Glomerular visceral epithelial cell (primary cell): ENCODE data around the gene F3.

Experiments used
- DNase-seq: peaks from one replicate; pipeline ENCODE4 v3.0.0-alpha.2; 2016; ENCODE audit errors: extremely low spot score

F3 gene

GRCh38 chr1:94552071-94552586 is 10.6 kb upstream of the F3 start:
- no peak for DNase-seq

GRCh38 chr1:94551449-94551848 is 9.9 kb upstream of the F3 start:
- DNase-seq: no peak

GRCh38 chr1:94550800-94551241 is 9.3 kb upstream of the F3 start:
- no peak for DNase-seq

- DNase-seq: no peak
Measured at GRCh38 chr1:94550396-94550795, 8.8 kb upstream of the F3 start.

- DNase-seq: no peak
Measured at GRCh38 chr1:94549706-94550105, 8.1 kb upstream of the F3 start.

GRCh38 chr1:94544706-94545490 is 3.3 kb upstream of the F3 start:
- DNase-seq: no peak

- no peak for DNase-seq
Measured at GRCh38 chr1:94543893-94544635, 2.5 kb upstream of the F3 start.

GRCh38 chr1:94543001-94543400 is 1.4 kb upstream of the F3 start:
- peak; percentile 53 for DNase-seq

- peak; percentile 56 for DNase-seq
Measured at GRCh38 chr1:94542088-94542870, 720 bp upstream of the F3 start.

- peak; percentile 17 for DNase-seq
Measured at GRCh38 chr1:94540440-94541245, 916 bp downstream of the F3 start.

- peak; percentile 59 for DNase-seq
Measured at GRCh38 chr1:94539496-94539895, 2.1 kb downstream of the F3 start.

GRCh38 chr1:94538243-94538827 is 3.2 kb downstream of the F3 start:
- DNase-seq: no peak

- DNase-seq: no peak
Measured at GRCh38 chr1:94537254-94537653, 4.3 kb downstream of the F3 start.

- DNase-seq: no peak
Measured at GRCh38 chr1:94535879-94536278, 5.7 kb downstream of the F3 start.

- no peak for DNase-seq
Measured at GRCh38 chr1:94535095-94535494, 6.5 kb downstream of the F3 start.

GRCh38 chr1:94532077-94532476 is 9.5 kb downstream of the F3 start:
- DNase-seq: no peak

- no peak for DNase-seq
Measured at GRCh38 chr1:94531664-94532063, 9.9 kb downstream of the F3 start.

GRCh38 chr1:94530373-94530878 is 11.1 kb downstream of the F3 start:
- DNase-seq: peak; percentile 22

GRCh38 chr1:94529416-94529815 is 12.1 kb downstream of the F3 start:
- DNase-seq: no peak

GRCh38 chr1:94528826-94529225 is 12.7 kb downstream of the F3 start:
- DNase-seq: no peak

GRCh38 chr1:94528299-94528698 is 13.3 kb downstream of the F3 start:
- no peak for DNase-seq
